ENCODE results near the gene HS3ST1. TPM values are rescaled to one million over a fixed set of nuclear protein-coding genes. Genes with fewer than 3 reads are reported as not detected.

HS3ST1 gene
- total RNA-seq, 4 donors from 2014 or later = 4.8 to 27.0 (median 9.6) TPM

DNA sequence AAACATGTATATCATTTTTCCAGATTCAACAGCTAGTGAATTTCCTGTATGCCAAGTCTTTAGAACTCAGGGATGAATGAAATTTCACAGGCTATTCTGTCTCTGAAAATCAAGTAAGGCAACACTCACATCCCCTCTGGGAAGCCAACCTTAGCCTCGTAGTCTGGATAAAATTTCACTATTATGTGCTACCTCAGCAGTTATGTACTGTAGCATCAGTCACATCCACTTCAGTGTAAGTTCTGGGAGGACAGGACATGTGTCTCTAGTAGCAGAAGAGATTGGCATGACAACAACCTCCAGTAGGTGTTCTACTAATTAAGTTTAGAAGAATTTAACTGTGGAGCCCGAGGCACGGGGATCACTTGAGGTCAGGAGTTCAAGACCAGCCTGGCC, 42.4 kb upstream of the HS3ST1 start:
- peaks cover 7 to 22% (median 10%) of the 10 kb centered on the region in 3 donors for H3K4me1 ChIP-seq
- H3K36me3 ChIP-seq = no peaks in the 10 kb centered on the region
- intact Hi-C loops (cut with DNase I) = no loop called here
- H3K27me3 ChIP-seq = no peaks in the 10 kb centered on the region
- no peak for TF ChIP-seq POLR2A (IDR thresholded peaks at IDR 0.05)
- no peak for TF ChIP-seq CTCF (IDR thresholded peaks at IDR 0.05)
- no peak for DNase-seq
- no peaks in the 10 kb centered on the region for H3K9me3 ChIP-seq
- H3K27ac ChIP-seq = peak overlapping the region; percentile 39 to 73 (median 66)
- WGBS, 2 donors = 39 to 76% methylated on average over 1 to 3 of the region's 3 CpGs
- H3K4me3 ChIP-seq = no peak overlapping the region

DNA sequence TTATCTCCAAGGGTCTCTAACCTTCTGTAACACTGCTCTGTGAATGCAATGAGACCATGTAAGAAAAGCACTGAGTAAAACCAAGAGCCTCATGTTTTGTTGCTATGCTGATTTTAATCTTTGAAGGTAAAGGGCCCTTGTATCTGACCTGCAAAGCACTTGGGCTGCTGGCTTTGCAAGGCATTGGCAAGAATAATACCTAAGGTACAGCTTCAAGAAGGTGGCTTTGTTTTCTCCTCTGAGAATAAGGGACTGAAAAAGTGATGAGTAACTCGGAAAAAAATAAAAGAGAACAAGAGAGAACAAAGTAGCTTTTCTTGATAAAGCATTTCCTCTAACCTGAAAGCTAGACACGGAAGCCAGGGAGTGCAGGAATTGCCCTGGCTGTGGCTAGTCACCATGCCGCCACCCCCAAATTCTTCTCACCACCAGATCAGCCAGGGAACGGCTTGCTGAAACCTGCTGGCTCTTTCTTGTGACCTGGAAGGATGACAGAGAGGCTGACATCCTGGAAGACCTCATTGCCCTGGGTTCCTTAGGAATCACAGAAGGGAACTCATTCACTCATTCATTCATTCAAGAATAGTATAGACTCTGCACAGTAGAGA, 41.8 kb upstream of the HS3ST1 start:
- no peaks in the 10 kb centered on the region for H3K27me3 ChIP-seq
- H3K36me3 ChIP-seq = no peaks in the 10 kb centered on the region
- intact Hi-C loops (cut with DNase I) = no loop called here
- DNase-seq = no peak
- H3K4me3 ChIP-seq = no peak overlapping the region
- peaks cover 7 to 22% (median 10%) of the 10 kb centered on the region in 3 donors for H3K4me1 ChIP-seq
- TF ChIP-seq POLR2A (IDR thresholded peaks at IDR 0.05) (no peak), CTCF (IDR thresholded peaks at IDR 0.05) (no peak)
- H3K9me3 ChIP-seq = no peaks in the 10 kb centered on the region
- peak overlapping the region; percentile 39 to 73 (median 66) for H3K27ac ChIP-seq
- WGBS, 2 donors = 13 to 28% methylated on average over 4 of the region's 4 CpGs

- WGBS, 2 donors = 49 to 65% methylated on average over 7 to 8 of the region's 8 CpGs
- DNase-seq = no peak
- Histone ChIP-seq H3K27me3 (no peaks in the 10 kb centered on the region), H3K4me3 (no peak overlapping the region), H3K27ac (peak overlapping the region in 3 of 4 donors; percentile 39 to 73 (median 65)), H3K4me1 (peaks cover 7 to 22% (median 10%) of the 10 kb centered on the region in 3 donors), H3K36me3 (no peaks in the 10 kb centered on the region), H3K9me3 (no peaks in the 10 kb centered on the region)
- intact Hi-C loops (cut with DNase I) = no loop called here
- TF ChIP-seq CTCF (IDR thresholded peaks at IDR 0.05) (no peak), POLR2A (IDR thresholded peaks at IDR 0.05) (no peak)
Measured at GRCh38 chr4:11469650-11470437, 41.1 kb upstream of the HS3ST1 start.

- TF ChIP-seq CTCF (IDR thresholded peaks at IDR 0.05) (no peak), POLR2A (IDR thresholded peaks at IDR 0.05) (no peak)
Measured at GRCh38 chr4:11468901-11469300, 40.2 kb upstream of the HS3ST1 start.

GRCh38 chr4:11467931-11468330, 39.2 kb upstream of the HS3ST1 start:
- H3K9me3 ChIP-seq = no peaks in the 10 kb centered on the region
- WGBS, 2 donors = 40 to 47% methylated on average over 2 of the region's 2 CpGs
- intact Hi-C loops (cut with DNase I) = no loop called here
- TF ChIP-seq POLR2A (IDR thresholded peaks at IDR 0.05) (no peak), CTCF (IDR thresholded peaks at IDR 0.05) (no peak)
- no peaks in the 10 kb centered on the region for H3K27me3 ChIP-seq
- H3K27ac ChIP-seq = no peak overlapping the region
- H3K4me3 ChIP-seq = no peak overlapping the region
- H3K4me1 ChIP-seq = peaks cover 7 to 22% (median 10%) of the 10 kb centered on the region in 3 donors
- no peaks in the 10 kb centered on the region for H3K36me3 ChIP-seq
- no peak for DNase-seq

More at GRCh38 chr4:11468901-11469300, 40.2 kb upstream of the HS3ST1 start:
- intact Hi-C loops (cut with DNase I) = no loop called here
- no peaks in the 10 kb centered on the region for H3K27me3 ChIP-seq
- H3K9me3 ChIP-seq = no peaks in the 10 kb centered on the region
- H3K36me3 ChIP-seq = no peaks in the 10 kb centered on the region
- no peak for DNase-seq
- 82 to 87% methylated on average over 4 of the region's 4 CpGs for WGBS, 2 donors
- no peak overlapping the region for H3K27ac ChIP-seq
- H3K4me3 ChIP-seq = no peak overlapping the region
- peaks cover 7 to 22% (median 10%) of the 10 kb centered on the region in 3 donors for H3K4me1 ChIP-seq
